ENCODE data around the gene IWS1.
A peak's percentile ranks its signal among the peaks of the same experiment; 100 is the strongest.
"Not testable (repeated sequence)": the region's sequence is repeated elsewhere in the genome, so short reads cannot be mapped to it uniquely, and the experiment has no call there.

Gene IWS1

GRCh38 chr2:127526132-127527000 lies at the start of gene IWS1:
Gene IWS1 (minus strand): TSS chr2:127526489. CDS start chr2:127526208, 281 bp downstream.
- DNase-seq, result peak; percentile 95

- no peak for DNase-seq
These were observed 49.7 kb upstream of the IWS1 start for GRCh38 chr2:127575941-127576432.

GRCh38 chr2:127575185-127575765 lies 49.0 kb upstream of the IWS1 start:
- DNase-seq, result no peak

- no peak for DNase-seq
These were observed 48.4 kb upstream of the IWS1 start for GRCh38 chr2:127574656-127575055.

- DNase-seq, result no peak
These were observed 47.5 kb upstream of the IWS1 start for GRCh38 chr2:127573771-127574170.

GRCh38 chr2:127573298-127573697 lies 47.0 kb upstream of the IWS1 start:
- DNase-seq, result no peak

- no peak for DNase-seq
These were observed 46.6 kb upstream of the IWS1 start for GRCh38 chr2:127572841-127573240.

- not testable (repeated sequence) for DNase-seq
These were observed 46.1 kb upstream of the IWS1 start for GRCh38 chr2:127572352-127572751.

GRCh38 chr2:127570282-127571250 lies 44.3 kb upstream of the IWS1 start:
- DNase-seq, result no peak

- DNase-seq, result no peak
These were observed 43.4 kb upstream of the IWS1 start for GRCh38 chr2:127569666-127570065.

GRCh38 chr2:127568128-127568527 lies 41.8 kb upstream of the IWS1 start:
- no peak for DNase-seq

- DNase-seq, result no peak
These were observed 41.1 kb upstream of the IWS1 start for GRCh38 chr2:127567351-127567854.

- DNase-seq, result no peak
These were observed 40.3 kb upstream of the IWS1 start for GRCh38 chr2:127566576-127566975.

GRCh38 chr2:127566139-127566417 lies 39.8 kb upstream of the IWS1 start:
- DNase-seq, result no peak

- no peak for DNase-seq
These were observed 39.2 kb upstream of the IWS1 start for GRCh38 chr2:127565261-127566138.

GRCh38 chr2:127564429-127565260 lies 38.4 kb upstream of the IWS1 start:
- DNase-seq, result no peak

- DNase-seq, result peak; percentile 23
These were observed 37.5 kb upstream of the IWS1 start for GRCh38 chr2:127563458-127564428.

- no peak for DNase-seq
These were observed 36.6 kb upstream of the IWS1 start for GRCh38 chr2:127562936-127563335.

- no peak for DNase-seq
These were observed 35.1 kb upstream of the IWS1 start for GRCh38 chr2:127561371-127561770.

GRCh38 chr2:127560931-127561280 lies 34.6 kb upstream of the IWS1 start:
- no peak for DNase-seq

All from stimulated activated CD4-positive, alpha-beta T cell treated with anti-CD3 and anti-CD28 coated beads, Interleukin-15, amount 100 ng/mL, for 24 hours (primary cell).